ENCODE results near the gene PRKG1.
"Not testable (repeated sequence)": the region's sequence is repeated elsewhere in the genome, so short reads cannot be mapped to it uniquely, and the experiment has no call there.

PRKG1 gene

GRCh38 chr10:51983481-51983880 is 909.2 kb downstream of the PRKG1 start:
- no peak for DNase-seq

DNA sequence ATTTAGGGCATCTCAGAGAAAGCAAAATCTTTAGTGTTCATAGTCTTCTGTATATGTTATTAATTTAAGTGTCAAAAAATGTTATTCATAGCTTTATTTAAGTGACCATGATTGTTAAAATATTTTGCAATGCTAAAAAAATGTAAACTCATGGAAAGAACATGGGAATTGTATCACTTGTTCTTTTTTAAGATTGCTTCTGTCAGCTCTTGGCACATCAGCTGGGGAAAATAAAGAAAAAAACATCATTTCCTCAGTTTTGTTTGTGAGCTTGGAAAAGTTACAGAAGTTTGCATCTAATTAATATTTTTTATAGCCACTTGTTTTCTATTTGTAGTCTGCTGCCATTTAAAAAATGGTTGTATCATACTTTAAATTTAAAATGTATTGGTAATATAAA is 911.0 kb downstream of the PRKG1 start:
- DNase-seq, result no peak

DNA sequence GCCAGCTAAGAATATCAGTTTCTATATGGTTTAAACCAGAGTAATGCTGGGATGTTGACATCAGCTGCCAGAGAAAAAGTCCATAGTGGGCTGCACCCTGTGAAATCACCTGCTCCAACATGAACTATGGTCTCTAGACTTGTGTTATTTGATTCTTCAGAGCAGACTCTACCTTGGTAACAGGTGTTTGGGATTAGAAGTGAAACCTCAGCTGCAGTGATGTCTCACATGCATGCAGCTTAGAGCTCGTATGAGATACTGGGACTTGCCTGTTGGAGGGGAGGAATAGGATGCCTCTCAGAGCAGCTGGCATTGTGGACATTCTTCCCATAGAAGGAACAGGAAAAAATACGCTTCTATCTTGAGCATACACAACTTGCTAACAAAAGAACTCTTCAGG is 912.2 kb downstream of the PRKG1 start:
- DNase-seq, result no peak

GRCh38 chr10:51993475-51993874 is 919.2 kb downstream of the PRKG1 start:
- no peak for DNase-seq

GRCh38 chr10:51999096-51999495 is 924.8 kb downstream of the PRKG1 start:
- no peak for DNase-seq

- DNase-seq, result peak; percentile 27
These were observed 930.2 kb downstream of the PRKG1 start for GRCh38 chr10:52004342-52004949.

- no peak for DNase-seq
These were observed 932.8 kb downstream of the PRKG1 start for GRCh38 chr10:52007091-52007490.

GRCh38 chr10:52011118-52011517 is 936.8 kb downstream of the PRKG1 start:
- no peak for DNase-seq

GRCh38 chr10:52019077-52019555 is 944.8 kb downstream of the PRKG1 start:
- no peak for DNase-seq

DNA sequence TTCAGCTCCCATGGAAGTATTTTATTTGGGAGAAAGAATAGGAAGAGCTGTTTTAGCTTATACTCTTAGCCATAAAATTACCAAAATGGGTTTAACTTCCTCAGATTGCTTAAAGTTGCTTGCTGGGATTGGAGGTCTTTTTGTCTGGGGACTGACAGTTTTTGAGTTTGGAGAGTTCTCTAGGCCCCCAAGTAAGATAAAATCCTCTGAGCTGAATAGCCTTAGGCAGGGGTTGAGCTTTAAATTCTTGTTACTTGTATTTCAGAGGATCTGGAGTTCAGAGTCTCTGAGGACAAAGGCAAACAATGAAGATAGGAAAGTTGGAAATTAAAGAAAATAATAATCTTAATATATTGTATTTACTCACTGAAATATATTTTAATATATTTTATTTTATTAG is 945.4 kb downstream of the PRKG1 start:
- no peak for DNase-seq

DNA sequence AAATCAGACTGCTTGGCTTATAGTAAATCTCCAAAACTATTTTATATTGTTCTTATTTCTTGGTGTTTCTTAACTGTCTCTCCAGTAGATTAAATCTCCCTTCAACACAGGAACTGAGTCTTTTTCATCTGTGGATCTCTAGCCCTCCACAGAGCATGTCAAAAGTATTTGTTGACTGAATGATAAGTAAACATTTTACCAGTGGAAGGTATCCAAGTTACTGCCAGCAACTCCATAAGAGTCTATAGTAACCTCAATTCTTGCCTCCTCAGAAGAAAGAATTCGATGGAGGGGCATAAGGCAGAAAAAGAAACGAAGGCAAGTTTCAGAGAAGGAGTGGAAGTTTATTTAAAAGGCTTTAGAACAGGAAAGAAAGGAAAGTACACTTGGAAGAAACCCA is 945.9 kb downstream of the PRKG1 start:
- DNase-seq, result no peak

GRCh38 chr10:52020702-52021101 is 946.4 kb downstream of the PRKG1 start:
- DNase-seq, result no peak

DNA sequence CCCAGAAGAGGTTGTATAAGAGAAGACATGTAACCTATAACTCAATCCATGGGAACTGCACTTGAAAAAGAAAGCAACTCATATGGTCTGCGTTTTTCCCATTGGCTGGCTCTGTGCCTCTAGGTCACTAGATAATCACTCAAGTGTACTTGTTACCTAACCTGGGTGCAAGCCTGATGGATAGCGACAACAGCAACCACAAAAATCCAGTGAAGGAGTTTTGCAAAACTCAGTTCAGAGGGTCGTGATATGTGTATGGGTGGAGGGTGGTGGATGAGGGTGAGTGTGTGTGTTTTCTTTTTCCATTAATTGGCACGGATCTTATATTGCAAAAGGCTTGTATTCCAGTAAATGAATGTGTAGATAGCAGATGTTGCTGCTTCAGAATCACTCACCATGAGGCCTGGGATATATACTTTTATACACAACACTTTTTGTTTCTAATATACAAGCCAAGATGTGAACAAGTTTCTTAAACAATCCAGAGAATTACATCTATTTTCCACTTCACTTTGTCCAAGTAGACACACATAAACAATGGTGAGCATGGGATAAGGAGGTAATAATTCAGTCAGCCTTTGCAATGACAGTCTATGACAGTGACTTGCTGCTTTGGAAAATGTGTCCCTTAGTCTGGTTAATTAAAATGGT is 952.9 kb downstream of the PRKG1 start:
- no peak for DNase-seq

DNA sequence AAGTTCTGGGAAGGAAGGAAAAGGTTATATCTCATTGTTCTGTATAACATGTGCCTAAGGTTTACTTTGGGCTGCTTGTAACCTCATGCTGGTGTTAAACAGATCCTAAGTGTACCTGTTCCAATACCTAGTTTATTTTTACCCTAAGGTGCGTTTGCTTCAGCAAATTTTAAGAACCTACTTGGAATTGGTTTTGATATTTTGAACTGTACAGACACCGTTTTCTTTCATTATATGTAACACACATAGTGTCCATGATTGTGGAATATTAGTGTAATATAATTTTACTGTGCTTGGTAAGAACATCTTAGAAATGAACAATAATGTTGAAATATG is 954.2 kb downstream of the PRKG1 start:
- DNase-seq, result no peak

GRCh38 chr10:52029628-52030027 is 955.3 kb downstream of the PRKG1 start:
- DNase-seq, result no peak

DNA sequence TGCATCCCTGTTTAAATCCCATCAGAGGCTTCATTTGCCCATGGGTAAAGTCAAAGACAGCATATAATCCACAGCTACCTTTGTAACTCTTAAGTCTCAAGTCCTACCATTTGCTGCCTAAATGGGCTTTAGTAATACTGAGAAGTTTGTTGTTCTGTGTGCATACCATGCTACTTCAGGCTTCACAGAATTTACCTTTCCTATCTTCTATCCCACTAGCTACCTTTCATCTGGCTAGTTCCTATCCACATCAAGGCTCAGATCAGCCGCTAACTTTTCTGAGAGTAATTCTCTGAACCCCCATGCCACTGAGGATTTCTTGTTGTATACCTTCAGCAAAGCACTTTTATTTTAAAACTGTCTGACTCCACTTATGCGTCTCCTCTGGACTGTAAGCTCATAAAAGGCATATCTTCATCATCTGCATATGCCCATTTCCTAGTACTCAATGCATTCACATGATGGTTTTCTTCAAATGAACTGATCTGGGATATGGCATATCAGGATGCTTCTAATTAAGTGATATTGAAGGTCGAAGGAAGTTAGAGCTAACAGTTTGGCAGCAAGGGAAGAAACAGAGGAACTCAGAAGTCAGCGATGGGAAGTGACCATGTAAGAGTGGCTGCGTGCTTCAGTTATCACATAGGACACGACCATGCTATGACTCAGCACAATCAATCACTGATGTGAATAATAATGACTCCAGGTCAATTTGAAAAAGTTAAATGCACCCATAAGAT is 955.9 kb downstream of the PRKG1 start:
- no peak for DNase-seq

DNA sequence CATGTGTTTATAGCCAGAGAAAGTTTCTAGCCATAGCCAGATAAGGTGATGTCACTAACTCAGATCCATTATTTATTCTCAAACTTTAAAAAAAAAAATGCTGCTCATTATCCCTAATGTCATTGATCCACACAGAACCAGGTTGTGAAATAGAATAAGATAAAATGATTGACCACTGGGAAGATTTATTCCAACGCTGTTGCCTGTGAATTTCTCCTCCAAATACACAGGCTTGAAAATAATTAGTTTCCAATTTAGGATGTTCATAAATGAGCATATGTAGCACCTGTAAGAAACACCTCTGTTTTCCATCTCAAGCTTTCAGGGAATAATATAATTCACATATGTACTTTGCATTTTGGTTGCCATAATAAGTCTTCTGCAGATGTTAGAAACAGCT is 956.7 kb downstream of the PRKG1 start:
- DNase-seq, result no peak

DNA sequence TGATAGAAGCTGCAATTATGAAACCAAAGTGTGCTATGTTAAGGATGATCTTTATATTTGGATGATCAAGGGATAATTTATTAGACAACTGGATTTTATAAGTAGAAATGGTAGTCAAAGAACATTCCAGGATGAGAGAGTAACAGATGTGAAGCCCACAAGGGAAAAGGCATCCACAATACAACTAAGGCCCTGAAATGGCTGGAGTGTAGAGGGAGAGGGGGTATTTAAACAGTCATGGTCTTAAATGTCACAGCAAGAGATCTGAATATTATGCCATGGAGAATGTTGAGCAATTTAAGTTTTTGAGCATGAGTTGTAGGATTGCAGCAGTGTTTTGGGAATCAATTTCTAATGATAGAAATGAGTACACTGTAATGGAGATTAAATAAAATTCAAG is 957.5 kb downstream of the PRKG1 start:
- DNase-seq, result no peak

DNA sequence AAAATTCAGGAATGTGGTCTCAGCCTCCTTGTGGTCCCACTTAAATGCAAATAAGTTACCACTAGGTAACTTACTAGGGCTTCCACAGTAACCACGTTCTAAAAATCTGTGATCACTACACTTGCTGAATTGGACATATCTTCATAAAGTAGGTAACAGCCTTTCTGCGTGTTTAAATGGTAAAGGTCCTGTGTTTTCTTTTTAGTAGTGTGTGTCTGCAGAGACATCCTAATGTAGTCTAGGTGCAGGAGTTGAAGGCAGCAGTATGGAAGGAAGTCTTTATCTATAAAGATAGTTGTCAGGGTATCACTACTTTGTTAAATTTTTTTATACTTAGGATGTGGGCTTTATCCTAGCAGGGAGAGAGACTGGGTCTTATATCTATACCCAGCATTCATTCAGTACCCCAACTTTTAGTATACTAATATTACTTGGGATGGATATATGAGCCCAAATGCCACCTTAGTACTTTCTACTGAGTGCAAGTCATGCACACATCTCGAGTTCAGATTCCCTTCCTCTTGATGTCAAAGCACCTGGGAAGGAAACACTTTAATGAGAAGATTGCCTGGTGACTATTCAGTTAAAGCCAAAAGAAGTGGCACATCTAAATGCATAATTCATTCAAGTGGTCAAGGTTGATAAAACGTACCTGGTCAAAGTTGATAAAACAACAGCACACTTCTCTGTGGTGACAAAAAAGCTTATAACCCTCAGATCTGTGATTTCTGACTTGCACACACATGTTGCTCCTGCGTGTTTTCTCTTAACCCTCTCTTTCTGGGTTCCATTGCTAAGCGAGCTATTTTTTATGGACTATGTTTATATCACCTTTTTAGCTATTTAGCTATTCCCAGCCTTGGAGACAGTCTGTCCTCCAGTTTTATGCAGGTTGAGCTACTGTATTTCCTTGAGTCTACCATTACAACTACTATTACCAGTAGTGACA is 958.7 kb downstream of the PRKG1 start:
- DNase-seq, result no peak

- DNase-seq, result not testable (repeated sequence)
These were observed 964.9 kb downstream of the PRKG1 start for GRCh38 chr10:52039002-52039793.

GRCh38 chr10:52040486-52040885 is 966.2 kb downstream of the PRKG1 start:
- DNase-seq, result no peak

- no peak for DNase-seq
These were observed 969.5 kb downstream of the PRKG1 start for GRCh38 chr10:52043811-52044210.
